GM18502 (cell line): ENCODE results near the gene TMED8.
A peak's percentile ranks its signal among the peaks of the same experiment; 100 is the strongest.
"Not testable (repeated sequence)": the region's sequence is repeated elsewhere in the genome, so short reads cannot be mapped to it uniquely, and the experiment has no call there.

Experiments used
- ATAC-seq: cut with Tn5 transposase; IDR thresholded peaks from one replicate; pipeline ENCODE4 v1.9.1; 2021; ENCODE audit warnings: mild to moderate bottlenecking; ENCODE audit not compliant: unreplicated experiment, poor library complexity

The TMED8 gene

GRCh38 chr14:77376771-77377501, at the start of gene TMED8, which contains the start of gene SAMD15:
Gene TMED8 (minus strand): TSS chr14:77377094. CDS start chr14:77377053, 41 bp downstream.
Gene SAMD15 (plus strand): TSS chr14:77377379. CDS start chr14:77377419, 40 bp downstream.
- ATAC-seq = peak; percentile 87

- no peak for ATAC-seq
Measured at GRCh38 chr14:77426396-77426795, 49.5 kb upstream of the TMED8 start.

DNA sequence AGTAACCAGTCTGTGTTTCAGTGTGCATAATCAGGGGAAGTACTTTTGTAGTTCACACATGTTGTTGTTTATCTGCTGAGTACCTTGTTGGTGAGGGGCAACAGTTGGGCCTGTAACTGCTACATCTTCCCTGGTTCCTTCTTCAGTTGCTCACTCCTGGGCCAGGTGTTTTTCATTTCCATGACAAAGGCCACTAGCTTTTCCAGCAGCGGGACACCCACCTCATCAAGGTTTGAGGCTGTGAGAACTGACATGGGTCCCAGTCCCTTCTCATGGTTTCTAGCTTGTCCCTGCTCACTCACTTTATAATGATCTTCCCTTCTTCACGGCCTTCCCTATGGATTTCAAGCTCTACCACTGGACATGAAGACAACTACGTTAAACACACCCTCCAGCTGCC, 48.0 kb upstream of the TMED8 start:
- ATAC-seq = no peak

- no peak for ATAC-seq
Measured at GRCh38 chr14:77423423-77423822, 46.5 kb upstream of the TMED8 start, which contains the start of gene NOXRED1. Gene NOXRED1 (minus strand): TSS chr14:77423523. CDS start chr14:77422889, 634 bp downstream.

GRCh38 chr14:77421201-77421600, 44.3 kb upstream of the TMED8 start:
- ATAC-seq = no peak

GRCh38 chr14:77416836-77417235, 39.9 kb upstream of the TMED8 start:
- ATAC-seq = no peak

DNA sequence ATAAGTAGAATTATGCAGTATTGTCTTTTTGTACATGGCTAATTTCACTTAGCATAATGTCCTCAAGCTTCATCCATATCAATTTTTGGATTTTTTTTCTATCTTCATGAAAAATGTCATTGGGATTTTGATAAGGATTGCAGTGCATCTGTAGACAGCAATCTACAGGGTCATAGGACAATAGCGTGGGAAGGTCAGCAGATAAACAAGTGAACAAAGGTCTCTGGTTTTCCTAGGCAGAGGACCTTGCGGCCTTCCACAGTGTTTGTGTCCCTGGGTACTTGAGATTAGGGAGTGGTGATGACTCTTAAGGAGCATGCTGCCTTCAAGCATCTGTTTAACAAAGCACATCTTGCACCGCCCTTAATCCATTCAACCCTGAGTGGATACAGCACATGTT, 39.2 kb upstream of the TMED8 start:
- ATAC-seq = not testable (repeated sequence)

GRCh38 chr14:77415403-77416030, 38.6 kb upstream of the TMED8 start:
- not testable (repeated sequence) for ATAC-seq

DNA sequence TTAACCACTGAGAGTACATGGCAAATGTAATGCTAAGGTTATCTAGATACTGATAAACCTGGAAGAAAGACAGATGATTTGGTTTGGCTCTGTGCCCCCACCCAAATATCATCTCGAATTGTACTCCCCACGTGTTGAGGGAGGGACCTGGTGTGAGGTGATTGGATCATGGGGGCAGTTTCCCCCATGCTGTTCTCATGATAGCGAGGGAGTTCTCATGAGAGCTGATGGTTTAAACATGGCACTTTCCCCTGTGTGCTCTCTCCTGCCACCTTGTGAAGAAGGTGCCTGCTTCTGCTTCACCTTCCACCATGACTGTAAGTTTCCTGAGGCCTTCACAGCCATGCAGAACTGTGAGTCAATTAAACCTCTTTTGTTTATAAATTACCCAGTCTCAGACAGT, 32.2 kb upstream of the TMED8 start:
- no peak for ATAC-seq

DNA sequence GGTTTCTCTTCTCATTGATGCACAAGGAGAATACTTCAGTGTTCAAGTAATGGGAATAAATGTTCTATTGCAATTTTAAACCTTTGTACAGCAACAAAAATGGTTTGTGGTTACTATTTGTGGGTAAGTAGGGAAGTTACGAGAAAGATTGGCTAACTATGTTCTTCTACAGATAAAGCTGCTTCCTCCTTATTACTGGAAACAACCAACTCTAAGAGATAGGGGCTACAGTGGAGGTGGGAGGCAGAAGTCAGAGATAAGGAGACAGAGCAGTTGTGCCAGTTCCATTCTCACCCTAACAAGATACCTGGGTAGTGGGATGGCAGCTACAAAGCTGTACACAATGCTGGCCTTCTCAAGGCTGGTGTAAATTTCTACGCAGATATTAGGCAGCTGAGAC, 30.3 kb upstream of the TMED8 start:
- ATAC-seq = no peak

DNA sequence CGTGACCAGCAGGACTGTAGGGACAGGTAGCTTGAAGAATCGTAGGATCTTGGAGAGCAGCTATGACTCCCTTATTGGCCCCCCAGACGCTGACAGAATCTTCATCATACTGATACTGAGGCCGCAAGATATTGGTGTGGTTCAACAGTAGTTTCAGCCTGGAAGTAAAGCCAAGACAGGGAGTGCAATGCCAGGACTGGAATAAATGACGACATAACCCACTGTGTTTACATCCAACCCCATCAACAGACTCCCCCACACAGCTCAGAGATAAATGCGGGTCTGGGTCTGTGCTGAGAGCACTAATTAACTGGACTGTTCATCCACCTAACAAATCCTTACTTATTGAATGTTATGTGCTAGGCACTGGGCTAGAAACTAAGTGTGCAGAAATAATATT, 29.8 kb upstream of the TMED8 start:
- no peak for ATAC-seq

DNA sequence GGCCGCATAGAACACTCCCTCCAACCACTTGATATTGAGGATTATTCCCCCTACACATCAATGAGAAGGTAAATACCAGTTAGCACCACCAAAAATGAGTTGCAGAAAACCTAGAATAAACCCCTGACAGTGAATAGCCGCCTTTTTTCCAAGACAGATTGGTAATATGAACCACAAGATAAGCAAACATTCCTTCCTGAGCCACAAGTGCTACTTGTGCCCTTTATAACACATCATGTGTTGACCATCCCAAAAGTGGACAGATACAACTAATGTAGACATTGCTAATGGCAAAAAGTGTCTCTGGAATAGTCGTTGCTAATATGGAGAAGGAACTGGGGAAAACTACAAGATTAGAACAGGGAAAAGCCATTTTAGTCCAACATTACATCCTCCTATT, 29.2 kb upstream of the TMED8 start:
- ATAC-seq = no peak

- ATAC-seq = no peak
Measured at GRCh38 chr14:77403768-77404167, 26.9 kb upstream of the TMED8 start.

GRCh38 chr14:77400216-77400615, 23.3 kb upstream of the TMED8 start:
- no peak for ATAC-seq

GRCh38 chr14:77390188-77390587, 13.3 kb upstream of the TMED8 start:
- ATAC-seq = no peak

DNA sequence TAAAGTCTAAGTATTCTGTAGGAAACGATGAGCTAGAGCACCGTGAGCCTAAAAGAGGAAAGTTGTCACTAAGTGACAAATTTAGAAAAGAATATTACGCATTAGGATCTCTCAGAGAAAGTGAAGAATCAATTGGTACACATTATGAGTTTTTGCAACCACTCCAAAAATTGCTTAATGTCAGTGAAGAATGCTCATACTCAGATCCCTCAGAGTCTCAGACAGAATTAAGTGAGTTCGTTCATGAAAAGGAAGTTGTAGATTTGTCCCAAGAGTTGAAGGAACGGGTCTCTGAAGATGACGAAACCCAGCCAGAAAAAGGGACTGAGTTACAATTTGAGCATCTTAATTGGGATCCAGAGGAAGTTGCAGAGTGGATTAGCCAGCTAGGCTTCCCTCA, 1.8 kb upstream of the TMED8 start:
- no peak for ATAC-seq

DNA sequence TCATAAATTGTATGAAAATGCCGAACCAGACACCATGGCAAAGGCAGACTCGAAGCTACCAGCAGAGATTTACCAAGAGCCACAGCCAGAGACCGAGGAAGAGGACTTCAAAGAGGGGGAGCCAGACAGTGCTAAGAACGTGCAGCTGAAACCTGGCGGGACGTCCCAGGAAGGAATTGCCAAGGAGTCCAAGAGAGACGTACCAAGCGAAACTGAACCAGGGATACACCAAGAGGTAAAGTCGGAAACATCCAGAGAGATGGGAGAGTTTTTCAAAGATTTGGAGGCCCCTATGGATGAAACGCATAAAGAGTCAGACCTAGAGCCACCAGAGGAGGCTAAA, 579 bp upstream of the TMED8 start:
- peak; percentile 4 for ATAC-seq

DNA sequence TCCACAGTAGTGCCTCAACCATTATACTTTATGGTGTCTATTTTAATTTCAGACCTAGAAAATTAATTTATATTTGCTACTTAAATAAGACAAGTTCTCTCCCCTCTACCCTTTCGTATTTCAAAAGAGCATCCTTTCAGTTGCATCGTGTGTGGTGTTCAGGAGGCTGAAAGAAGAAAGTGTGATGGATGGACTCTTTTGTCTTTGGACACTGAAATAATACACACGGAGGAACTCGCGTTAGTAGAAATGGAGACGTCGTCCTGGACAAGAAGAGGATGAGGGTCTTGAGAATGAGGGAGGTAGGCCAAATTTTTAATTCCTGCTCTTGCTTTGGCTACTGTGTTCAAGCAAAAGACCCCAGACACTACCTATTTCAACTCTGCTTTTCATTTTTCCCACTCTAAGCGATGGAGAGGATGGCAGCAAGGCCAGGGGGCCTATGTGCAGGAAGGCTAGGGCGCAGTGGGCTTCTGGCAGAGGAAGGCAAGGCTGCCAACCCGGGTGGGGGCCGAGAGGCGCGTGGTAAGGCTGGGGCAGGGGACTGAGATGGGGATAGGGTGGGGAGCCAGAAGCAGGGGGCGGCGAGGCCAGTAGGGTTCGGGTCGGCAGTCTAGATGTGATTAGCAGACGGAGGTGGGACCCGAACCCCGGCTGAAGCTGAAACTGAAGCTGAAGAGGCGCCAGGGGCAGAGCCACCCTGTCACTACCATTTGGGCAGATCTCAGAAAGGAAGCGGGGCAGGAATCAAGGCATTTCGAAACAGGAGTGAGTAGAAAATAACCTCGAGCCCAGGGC, 722 bp downstream of the TMED8 start:
- peak; percentile 21 for ATAC-seq

DNA sequence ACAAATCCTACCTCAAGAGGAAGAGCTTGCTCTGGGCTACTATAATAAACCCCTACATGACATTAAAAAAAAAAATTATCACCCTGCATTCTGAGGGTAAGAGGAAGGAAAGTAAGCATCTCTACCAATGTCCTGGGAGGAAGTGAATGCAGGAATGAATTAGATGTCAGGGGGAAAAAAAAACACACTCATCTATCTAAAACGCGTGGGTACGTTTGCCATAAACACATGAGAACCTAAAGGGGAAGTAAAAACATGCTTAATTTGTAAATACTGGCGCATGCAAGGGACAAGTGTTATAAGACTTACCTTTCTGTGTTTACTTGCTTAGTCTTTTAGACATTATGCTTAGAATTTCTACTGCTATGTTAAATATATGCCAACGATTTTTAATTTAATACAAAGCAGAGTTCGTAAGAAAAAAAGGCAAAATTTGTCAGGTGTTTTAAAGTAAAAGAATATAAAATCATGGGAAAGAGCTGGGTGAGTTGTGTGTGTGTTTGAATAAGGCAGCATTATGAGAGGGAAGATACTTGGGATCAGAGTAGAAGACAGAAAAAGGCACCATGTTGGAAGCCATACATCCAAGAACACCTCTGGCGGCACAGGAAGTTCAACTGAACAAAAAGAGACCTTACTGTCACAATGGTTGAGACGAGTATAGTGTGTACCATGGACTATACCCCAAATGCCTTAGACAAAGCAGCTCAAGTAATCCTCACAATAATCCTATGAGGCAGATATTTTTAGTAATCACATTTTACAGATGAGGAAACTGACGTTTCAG, 1.5 kb downstream of the TMED8 start:
- no peak for ATAC-seq

DNA sequence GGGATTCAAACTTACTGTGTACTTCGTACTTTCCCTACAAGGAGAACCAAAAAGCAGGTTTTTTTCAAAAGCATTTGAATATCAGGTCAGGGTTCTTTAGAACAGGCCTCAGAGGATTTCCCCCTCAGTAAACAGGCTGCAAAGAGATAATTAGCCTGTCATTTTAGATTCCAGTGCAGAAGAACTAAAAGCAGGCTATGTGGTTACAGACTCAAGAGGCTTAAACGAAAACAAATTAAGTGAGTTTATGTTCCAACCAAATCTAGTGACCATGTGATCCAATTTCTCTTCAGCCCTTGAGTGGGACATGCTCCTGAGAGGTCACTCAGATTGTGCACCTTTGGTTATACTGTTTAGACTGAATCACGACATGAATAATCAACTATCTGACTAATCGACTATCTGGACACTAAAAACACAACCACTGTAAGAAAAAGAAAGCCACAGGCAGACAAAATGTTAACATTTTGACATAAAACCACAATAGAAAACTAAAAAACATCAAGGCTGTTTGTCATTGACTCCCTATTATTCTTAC, 4.5 kb downstream of the TMED8 start:
- no peak for ATAC-seq
